ENCODE measurements around the gene NCK2. TPM values are rescaled to one million over a fixed set of nuclear protein-coding genes. Genes with fewer than 3 reads are reported as not detected.

NCK2 gene
- total and polyA plus RNA-seq, 2 of the 13 experiments (the other 11 are each of a cell fraction or from before 2014, with no cell fraction given), result 14.8 to 23.5 TPM

GRCh38 chr2:105783972-105784371, 39.3 kb downstream of the NCK2 start:
- Histone ChIP-seq H3K9ac (ENCODE audit: insufficient read depth, low read depth, low read length) (no peak overlapping the region), H2AFZ (ENCODE audit: low read length) (no peak overlapping the region), H3K4me3 (replicated peaks in 1 of 3; ENCODE audit: insufficient read depth in 1 of 3, low read depth in 2 of 3, low read length in 3 of 3) (no peak overlapping the region), H3K9me3 (ENCODE audit: low read length) (no peaks in the 10 kb centered on the region), H3K4me1 (ENCODE audit: insufficient read depth, low read length) (peaks cover 12% of the 10 kb centered on the region), H3K27me3 (ENCODE audit: control insufficient read depth in 1 of 2, insufficient read depth in 2 of 2, low read length in 2 of 2) (no peaks in the 10 kb centered on the region), H3K36me3 (replicated peaks in 1 of 2; ENCODE audit: control insufficient read depth in 1 of 2, insufficient read depth in 2 of 2, low read length in 2 of 2) (0 out of 5 replicates have a peak, but pooled peaks cover 2% of the 10 kb centered on the region in 2 experiments), H3K4me2 (ENCODE audit: low read depth, low read length) (no peak overlapping the region), H3K27ac (ENCODE audit: extremely low read length, insufficient read depth, low read length) (no peak overlapping the region), H3K79me2 (ENCODE audit: insufficient read depth, low read length) (peaks cover 4% of the 10 kb centered on the region), H4K20me1 (ENCODE audit: insufficient read depth, low read length) (no peaks in the 10 kb centered on the region)
- ATAC-seq (no peak), DNase-seq (ENCODE audit: low spot score) (no peak), FAIRE-seq (no peak)
- WGBS (ENCODE audit: low lambda C conversion rate), result 96% methylated on average over 10 of the region's 10 CpGs
- CTCF ChIA-PET (ENCODE audit: low intra/inter-chr PET ratio, low total read pairs), result no interaction called here
- intact Hi-C loops (cut with micrococcal nuclease; ENCODE audit: unreplicated experiment) (no loop called here), in situ Hi-C loops (cut with HindIII; ENCODE audit: extremely low pct_ligation_motif_present, low pct_unique_long_range_greater_than_20kb) (no loop called here)
- no TSS peak for BruUV-seq (replicated peaks)
- POLR2A ChIA-PET, result no interaction called here
- TF ChIP-seq UBTF (CRISPR knock-in tag; IDR thresholded peaks at IDR 0.05) (no peak), ZNF12 (CRISPR knock-in tag; IDR thresholded peaks at IDR 0.05) (no peak), ZNF337 (CRISPR knock-in tag; IDR thresholded peaks at IDR 0.05; ENCODE audit: borderline replicate concordance, low read depth) (no peak), DMAP1 (CRISPR knock-in tag; IDR thresholded peaks at IDR 0.05) (no peak), ZNF292 (CRISPR knock-in tag; IDR thresholded peaks at IDR 0.05; ENCODE audit: borderline replicate concordance, low read depth) (no peak), ZBTB38 (CRISPR knock-in tag; IDR thresholded peaks at IDR 0.05) (no peak), SMYD3 (CRISPR knock-in tag; IDR thresholded peaks at IDR 0.05) (no peak), NBN (conservative IDR thresholded peaks at IDR 0.05) (no peak), ZNF83 (CRISPR knock-in tag; IDR thresholded peaks at IDR 0.05; ENCODE audit: borderline replicate concordance) (no peak), ZNF768 (CRISPR knock-in tag; IDR thresholded peaks at IDR 0.05) (no peak), ZFP82 (CRISPR knock-in tag; IDR thresholded peaks at IDR 0.05; ENCODE audit: borderline replicate concordance) (no peak), ZFY (CRISPR knock-in tag; IDR thresholded peaks at IDR 0.05) (no peak), THAP11 (CRISPR knock-in tag; IDR thresholded peaks at IDR 0.05) (no peak), ZNF142 (CRISPR knock-in tag; IDR thresholded peaks at IDR 0.05) (no peak)
- TF ChIP-seq, protein P1, sequence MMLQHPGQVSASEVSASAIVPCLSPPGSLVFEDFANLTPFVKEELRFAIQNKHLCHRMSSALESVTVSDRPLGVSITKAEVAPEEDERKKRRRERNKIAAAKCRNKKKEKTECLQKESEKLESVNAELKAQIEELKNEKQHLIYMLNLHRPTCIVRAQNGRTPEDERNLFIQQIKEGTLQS (CRISPR knock-in tag; IDR thresholded peaks at IDR 0.05), result no peak
- TF ChIP-seq, protein P2, sequence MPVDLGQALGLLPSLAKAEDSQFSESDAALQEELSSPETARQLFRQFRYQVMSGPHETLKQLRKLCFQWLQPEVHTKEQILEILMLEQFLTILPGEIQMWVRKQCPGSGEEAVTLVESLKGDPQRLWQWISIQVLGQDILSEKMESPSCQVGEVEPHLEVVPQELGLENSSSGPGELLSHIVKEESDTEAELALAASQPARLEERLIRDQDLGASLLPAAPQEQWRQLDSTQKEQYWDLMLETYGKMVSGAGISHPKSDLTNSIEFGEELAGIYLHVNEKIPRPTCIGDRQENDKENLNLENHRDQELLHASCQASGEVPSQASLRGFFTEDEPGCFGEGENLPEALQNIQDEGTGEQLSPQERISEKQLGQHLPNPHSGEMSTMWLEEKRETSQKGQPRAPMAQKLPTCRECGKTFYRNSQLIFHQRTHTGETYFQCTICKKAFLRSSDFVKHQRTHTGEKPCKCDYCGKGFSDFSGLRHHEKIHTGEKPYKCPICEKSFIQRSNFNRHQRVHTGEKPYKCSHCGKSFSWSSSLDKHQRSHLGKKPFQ (CRISPR knock-in tag; IDR thresholded peaks at IDR 0.05; ENCODE audit: insufficient replicate concordance), result no peak

All from HepG2 (cell line).